ENCODE data around the gene TBC1D30. TPM values are rescaled to one million over a fixed set of nuclear protein-coding genes. Genes with fewer than 3 reads are reported as not detected.

TBC1D30 gene
- total RNA-seq, 1 experiment from 2014 or later = 2.0 TPM

DNA sequence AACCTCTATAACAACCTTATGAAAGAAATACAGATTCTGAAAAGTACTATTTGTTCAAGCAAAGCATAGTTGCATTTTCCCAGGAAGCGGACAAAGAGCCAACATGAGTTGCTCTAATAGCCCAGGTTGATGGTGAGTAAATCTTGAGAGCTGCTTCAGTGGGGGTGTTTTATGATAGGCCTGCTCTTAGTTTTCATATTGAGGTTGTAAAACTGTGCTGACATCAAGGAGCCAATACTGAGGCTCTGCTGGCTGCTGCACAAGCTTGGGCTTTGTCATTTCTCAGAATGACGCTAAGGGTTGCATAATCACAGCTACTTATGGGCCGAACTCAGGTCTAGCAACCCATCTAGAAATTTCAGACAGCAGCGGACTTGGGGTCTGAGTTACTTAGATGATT lies 11.5 kb downstream of the TBC1D30 start:
- H3K27me3 ChIP-seq (replicated peaks; ENCODE audit: insufficient read depth, low read depth, low read length, poor library complexity) = peaks cover 7% of the 10 kb centered on the region
- H3K4me3 ChIP-seq (ENCODE audit: low read depth, low read length, poor library complexity, severe bottlenecking) = no peak overlapping the region
- no TSS peak for BruUV-seq (replicated peaks)
- H3K9me3 ChIP-seq (ENCODE audit: low read depth, low read length, poor library complexity, severe bottlenecking) = no peaks in the 10 kb centered on the region
- ChIA-PET POLR2A (ENCODE audit: low non-redundant PET) (no interaction called here), CTCF (interaction anchor here (0.6 kb wide), 1 partner anchor 40 kb away, joined by 3 read pairs; no protein-coding TSS in a partner anchor)
- no peaks in the 10 kb centered on the region for H3K36me3 ChIP-seq (ENCODE audit: insufficient read depth, low read length, poor library complexity, severe bottlenecking)
- no peaks in the 10 kb centered on the region for H3K4me1 ChIP-seq (ENCODE audit: insufficient read depth, low read length, poor library complexity, severe bottlenecking)
- no peak overlapping the region for H3K27ac ChIP-seq (ENCODE audit: low read depth, low read length, poor library complexity, severe bottlenecking)
- DNase-seq (ENCODE audit: low spot score) = no peak
- TF ChIP-seq EZH2 (IDR thresholded peaks at IDR 0.05; ENCODE audit: borderline replicate concordance, low read depth, low read length, poor library complexity, severe bottlenecking) = no peak
- TF ChIP-seq, protein P1, sequence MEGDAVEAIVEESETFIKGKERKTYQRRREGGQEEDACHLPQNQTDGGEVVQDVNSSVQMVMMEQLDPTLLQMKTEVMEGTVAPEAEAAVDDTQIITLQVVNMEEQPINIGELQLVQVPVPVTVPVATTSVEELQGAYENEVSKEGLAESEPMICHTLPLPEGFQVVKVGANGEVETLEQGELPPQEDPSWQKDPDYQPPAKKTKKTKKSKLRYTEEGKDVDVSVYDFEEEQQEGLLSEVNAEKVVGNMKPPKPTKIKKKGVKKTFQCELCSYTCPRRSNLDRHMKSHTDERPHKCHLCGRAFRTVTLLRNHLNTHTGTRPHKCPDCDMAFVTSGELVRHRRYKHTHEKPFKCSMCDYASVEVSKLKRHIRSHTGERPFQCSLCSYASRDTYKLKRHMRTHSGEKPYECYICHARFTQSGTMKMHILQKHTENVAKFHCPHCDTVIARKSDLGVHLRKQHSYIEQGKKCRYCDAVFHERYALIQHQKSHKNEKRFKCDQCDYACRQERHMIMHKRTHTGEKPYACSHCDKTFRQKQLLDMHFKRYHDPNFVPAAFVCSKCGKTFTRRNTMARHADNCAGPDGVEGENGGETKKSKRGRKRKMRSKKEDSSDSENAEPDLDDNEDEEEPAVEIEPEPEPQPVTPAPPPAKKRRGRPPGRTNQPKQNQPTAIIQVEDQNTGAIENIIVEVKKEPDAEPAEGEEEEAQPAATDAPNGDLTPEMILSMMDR (conservative IDR thresholded peaks at IDR 0.05; ENCODE audit: low read depth, low read length) = no peak
- intact Hi-C loops (cut with micrococcal nuclease; ENCODE audit: unreplicated experiment) = no loop called here

DNA sequence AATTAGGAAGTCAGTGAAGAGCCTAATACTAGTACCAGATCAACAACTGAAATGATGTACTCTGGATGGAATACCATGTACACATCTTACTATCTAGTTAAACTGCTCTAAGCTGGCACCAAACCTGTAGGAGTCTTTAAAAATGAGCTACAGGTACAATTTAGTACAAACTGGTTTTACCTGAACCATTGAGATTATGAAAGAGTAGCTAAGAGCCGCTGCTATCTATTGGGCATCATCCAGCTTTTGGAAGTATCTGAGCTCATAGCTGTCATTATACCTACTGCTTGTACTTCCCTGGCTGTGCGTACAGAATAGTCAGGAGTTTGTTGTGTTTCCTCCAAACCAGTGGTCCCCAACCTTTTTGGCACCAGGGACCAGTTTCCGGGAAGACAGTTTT lies 12.4 kb downstream of the TBC1D30 start:
- H3K27me3 ChIP-seq (replicated peaks; ENCODE audit: insufficient read depth, low read depth, low read length, poor library complexity) = no peaks in the 10 kb centered on the region
- H3K36me3 ChIP-seq (ENCODE audit: insufficient read depth, low read length, poor library complexity, severe bottlenecking) = no peaks in the 10 kb centered on the region
- no peak overlapping the region for H3K27ac ChIP-seq (ENCODE audit: low read depth, low read length, poor library complexity, severe bottlenecking)
- CTCF ChIA-PET = interaction anchor here (0.6 kb wide), 1 partner anchor 1448 kb away, joined by 3 read pairs; no protein-coding TSS in a partner anchor
- TF ChIP-seq, protein P1 (conservative IDR thresholded peaks at IDR 0.05; ENCODE audit: low read depth, low read length) = no peak
- DNase-seq (ENCODE audit: low spot score) = no peak
- intact Hi-C loops (cut with micrococcal nuclease; ENCODE audit: unreplicated experiment) = no loop called here
- no peaks in the 10 kb centered on the region for H3K4me1 ChIP-seq (ENCODE audit: insufficient read depth, low read length, poor library complexity, severe bottlenecking)
- POLR2A ChIA-PET (ENCODE audit: low non-redundant PET) = no interaction called here
- no TSS peak for BruUV-seq (replicated peaks)
- H3K9me3 ChIP-seq (ENCODE audit: low read depth, low read length, poor library complexity, severe bottlenecking) = no peaks in the 10 kb centered on the region
- no peak overlapping the region for H3K4me3 ChIP-seq (ENCODE audit: low read depth, low read length, poor library complexity, severe bottlenecking)

DNA sequence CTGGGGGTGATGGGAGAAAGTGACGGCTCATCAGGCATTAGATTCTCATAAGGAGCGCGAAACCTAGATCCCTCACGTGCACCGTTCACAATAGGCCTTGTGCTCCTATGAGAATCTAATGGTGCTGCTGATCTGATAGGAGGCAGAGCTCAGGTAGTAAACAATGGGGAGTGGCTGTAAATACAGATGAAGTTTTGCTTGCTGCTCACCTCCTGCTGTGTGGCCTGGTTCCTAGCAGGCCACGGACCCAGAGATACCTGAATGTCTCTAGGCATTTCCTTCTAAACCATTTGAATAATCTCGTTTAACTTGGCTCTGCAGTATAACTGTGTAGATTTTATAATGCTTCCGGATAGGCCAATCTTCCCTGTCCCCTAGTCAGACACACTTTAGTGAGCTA lies 13.0 kb downstream of the TBC1D30 start:
- H3K4me1 ChIP-seq (ENCODE audit: insufficient read depth, low read length, poor library complexity, severe bottlenecking) = no peaks in the 10 kb centered on the region
- DNase-seq (ENCODE audit: low spot score) = no peak
- no TSS peak for BruUV-seq (replicated peaks)
- H3K36me3 ChIP-seq (ENCODE audit: insufficient read depth, low read length, poor library complexity, severe bottlenecking) = no peaks in the 10 kb centered on the region
- intact Hi-C loops (cut with micrococcal nuclease; ENCODE audit: unreplicated experiment) = no loop called here
- TF ChIP-seq EZH2 (IDR thresholded peaks at IDR 0.05; ENCODE audit: borderline replicate concordance, low read depth, low read length, poor library complexity, severe bottlenecking) = no peak
- TF ChIP-seq, protein P1 (conservative IDR thresholded peaks at IDR 0.05; ENCODE audit: low read depth, low read length) = no peak
- ChIA-PET POLR2A (ENCODE audit: low non-redundant PET) (no interaction called here), CTCF (no interaction called here)
- no peaks in the 10 kb centered on the region for H3K27me3 ChIP-seq (replicated peaks; ENCODE audit: insufficient read depth, low read depth, low read length, poor library complexity)
- H3K4me3 ChIP-seq (ENCODE audit: low read depth, low read length, poor library complexity, severe bottlenecking) = no peak overlapping the region
- no peaks in the 10 kb centered on the region for H3K9me3 ChIP-seq (ENCODE audit: low read depth, low read length, poor library complexity, severe bottlenecking)
- no peak overlapping the region for H3K27ac ChIP-seq (ENCODE audit: low read depth, low read length, poor library complexity, severe bottlenecking)
